NCI-H226 (cell line): Measurements from ENCODE around the gene TARS1.
"Not testable (repeated sequence)": the region's sequence is repeated elsewhere in the genome, so short reads cannot be mapped to it uniquely, and the experiment has no call there.

Experiments used
- DNase-seq: peaks from one replicate; pipeline ENCODE4 v3.0.0-alpha.2; 2015

TARS1 gene

DNA sequence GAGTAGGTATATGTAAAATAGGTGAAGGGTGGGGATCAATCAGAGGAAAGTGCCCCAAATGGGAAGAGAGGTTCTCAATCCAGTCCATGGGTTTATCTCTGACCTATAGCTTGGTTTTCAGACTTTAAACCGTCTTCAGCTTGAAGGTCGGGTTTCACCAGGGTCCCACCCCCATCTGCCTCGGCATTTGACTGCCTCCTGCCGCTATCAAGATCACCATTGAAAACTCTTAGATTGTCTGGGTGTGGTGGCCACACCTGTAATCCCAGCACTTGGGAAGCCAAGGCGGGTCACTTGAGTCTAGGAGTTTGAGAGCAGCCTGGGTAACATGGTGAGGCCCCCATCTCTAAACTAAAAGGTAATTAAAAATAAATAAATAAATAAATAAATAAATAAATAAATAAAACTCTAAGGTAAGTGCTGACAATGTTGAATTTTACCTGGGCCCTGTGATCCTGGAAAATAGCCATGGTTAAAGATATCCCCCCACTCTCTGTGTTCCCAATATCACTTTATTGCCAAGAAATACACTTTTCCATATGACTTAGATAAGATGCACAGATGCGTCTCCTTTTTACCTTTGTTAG, 48.8 kb downstream of the TARS1 start:
- no peak for DNase-seq

DNA sequence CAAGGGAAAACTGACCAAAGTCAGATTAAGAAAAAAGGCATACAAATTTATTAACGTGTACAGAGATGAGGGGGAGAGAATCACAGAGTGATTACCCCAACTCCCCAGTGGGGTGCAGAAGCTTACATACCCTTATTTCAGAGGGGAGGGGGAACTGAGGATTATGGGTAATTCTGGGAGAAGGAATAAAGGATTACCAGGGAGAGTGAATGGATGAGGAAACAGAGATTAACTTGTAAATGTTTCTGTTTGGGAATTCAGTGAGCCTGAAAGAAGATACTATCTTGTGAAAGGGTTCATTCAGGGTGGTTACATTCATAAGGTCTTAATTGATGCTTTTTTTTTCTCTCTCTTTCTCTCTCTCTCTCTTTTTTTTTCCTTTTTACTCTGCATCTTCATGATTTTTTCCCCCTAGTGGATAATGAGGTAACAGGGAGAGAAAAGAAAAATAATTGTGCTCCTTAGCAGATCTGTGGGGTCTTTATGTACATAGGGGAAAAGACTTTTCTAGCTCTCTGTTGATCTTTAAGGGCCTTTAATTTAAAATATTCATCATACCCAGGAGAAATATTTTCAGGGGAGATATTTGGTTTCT, 49.4 kb downstream of the TARS1 start:
- DNase-seq, result no peak

DNA sequence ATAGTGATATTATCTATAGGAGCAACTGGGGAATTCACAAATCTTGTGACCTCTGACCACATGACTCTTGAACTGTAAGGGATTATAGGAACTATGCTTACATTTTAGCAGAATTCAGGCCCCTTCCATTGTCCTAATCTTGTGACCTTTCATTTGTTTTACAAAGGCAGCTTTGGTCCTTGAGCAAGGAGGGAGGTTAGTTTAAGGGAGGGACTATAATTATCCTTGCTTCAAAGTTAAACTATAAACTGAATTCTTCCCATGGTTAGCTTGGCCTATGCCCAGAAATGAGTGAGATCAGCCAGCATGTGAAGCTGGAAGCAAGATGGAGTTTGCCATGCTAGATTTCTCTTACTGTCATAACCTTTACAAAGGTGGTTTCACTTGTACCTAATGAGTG, 51.2 kb downstream of the TARS1 start:
- no peak for DNase-seq

DNA sequence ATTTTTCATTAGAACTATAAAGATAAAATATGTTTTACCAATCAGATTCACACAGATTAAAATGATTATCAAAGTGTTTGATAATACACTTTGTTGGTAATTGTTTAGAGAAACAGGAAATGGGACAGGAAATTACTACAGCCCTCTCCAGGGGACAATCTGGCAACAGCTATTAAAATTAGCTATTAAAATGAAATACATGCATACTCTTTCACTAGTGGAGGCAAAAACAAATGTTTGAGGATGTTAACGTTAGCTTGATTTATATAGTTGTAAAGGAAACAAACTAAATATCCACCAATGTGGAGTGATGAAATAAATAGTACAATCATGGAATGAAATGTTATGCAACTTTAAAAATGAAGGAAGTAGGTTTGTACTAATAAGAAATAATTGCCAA, 53.7 kb downstream of the TARS1 start:
- no peak for DNase-seq

DNA sequence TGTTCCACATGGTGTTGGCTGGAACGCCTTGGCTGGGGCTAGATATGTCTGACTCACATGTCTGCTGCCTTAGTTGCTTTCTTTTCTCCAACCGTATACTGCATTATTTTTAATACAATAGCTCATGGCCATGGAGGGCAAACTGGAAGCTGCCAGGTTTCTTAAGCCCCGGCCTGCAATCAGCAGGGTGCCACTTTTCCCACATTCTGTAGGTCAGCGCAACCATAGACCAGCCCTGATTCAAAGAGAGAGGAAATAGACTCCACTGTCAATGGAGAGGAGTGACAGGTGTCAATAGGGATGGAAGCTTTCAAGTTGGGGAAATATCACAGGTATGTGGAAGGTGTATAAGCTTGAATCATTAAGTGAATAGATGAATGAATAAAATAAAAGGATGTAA, 60.5 kb downstream of the TARS1 start:
- no peak for DNase-seq

GRCh38 chr5:33501899-33502298, 61.1 kb downstream of the TARS1 start:
- DNase-seq, result no peak

DNA sequence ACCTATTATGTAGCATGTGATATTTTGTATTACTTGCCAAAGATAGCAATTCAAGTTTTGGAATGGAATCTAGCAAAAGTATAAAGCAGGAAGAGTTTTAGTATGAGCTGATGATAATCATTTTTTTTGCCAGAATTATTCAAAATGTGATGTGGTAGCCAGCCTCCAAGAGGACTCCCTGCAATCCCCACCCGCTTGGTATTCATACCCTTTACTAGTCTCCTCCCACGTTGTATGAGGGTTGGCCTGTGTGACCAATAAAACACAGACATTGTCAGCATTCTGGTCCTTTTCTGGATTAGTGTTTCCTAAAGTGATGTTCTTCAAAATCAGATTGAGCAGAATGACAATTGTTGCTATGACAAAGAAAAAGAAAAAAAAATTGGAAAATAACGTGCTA, 63.8 kb downstream of the TARS1 start:
- no peak for DNase-seq

DNA sequence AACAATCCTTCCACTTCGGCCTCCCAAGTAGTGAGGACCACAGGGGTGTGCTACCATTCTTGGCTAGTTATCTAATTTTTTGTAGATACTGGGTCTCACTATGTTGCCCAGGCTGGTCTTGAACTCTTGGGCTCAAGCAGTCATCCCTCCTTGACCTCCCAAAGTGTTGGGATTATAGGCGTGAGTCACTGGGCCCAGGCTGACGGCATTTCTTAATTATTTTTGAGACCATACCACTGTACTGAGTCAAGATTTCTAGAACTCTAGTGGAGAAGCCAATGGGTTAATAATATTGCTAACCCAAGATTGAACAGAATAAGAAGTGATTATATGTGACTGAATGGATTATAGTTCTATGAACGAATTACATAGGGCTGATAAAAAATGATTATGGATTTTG, 66.7 kb downstream of the TARS1 start:
- DNase-seq, result no peak

DNA sequence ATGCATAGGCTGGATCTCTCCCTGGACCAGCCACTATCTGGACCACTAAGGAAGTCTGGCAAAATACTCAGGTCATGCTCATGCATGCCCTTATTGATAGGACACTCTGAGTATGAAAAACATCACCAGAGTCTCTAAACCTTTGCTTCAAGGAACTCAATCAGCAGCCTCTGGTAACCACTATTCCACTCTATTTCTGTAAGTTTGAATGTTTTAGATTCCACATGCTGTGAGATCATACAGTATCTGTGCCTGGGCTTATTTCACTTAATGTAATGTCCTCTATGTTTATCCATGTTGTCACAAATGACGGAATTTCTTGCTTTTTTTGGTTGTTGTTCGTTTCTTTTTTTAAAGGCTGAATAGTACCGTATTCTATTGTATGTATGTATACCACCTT, 68.3 kb downstream of the TARS1 start:
- DNase-seq, result no peak

DNA sequence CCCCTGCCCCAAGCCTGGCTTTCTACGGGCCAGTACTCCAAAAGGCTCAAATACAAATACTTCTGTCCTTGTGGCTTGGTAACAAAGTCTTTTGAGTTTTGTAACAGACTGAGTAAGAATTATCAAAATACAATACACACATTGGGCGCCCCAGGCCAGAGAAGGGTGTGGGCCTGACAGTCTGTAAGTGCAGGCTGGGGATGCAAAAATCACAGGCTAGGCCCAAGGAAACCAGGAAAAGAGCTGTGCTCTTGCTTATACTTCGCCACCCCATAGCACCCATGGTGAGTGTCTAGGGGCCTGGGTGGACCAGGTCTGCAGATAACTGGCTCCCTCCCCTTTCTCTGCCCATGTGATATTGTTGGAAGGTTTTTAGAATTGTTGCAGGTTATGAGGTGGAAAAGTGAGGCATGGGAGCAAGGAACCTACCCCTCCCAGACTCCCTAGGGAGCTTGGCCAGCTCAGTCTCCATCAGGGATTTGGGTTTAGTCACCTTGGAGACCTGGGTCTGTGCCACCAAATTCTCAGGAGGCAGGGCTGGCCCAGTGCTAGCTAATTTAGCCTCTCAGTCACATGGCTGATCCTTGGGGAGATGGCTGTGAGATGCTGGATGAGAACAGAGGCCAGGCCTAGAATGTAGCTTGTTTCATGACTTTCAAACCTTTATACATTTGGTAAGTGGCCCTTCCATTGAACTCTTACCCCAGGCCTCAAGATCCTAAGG, 72.9 kb downstream of the TARS1 start:
- no peak for DNase-seq

DNA sequence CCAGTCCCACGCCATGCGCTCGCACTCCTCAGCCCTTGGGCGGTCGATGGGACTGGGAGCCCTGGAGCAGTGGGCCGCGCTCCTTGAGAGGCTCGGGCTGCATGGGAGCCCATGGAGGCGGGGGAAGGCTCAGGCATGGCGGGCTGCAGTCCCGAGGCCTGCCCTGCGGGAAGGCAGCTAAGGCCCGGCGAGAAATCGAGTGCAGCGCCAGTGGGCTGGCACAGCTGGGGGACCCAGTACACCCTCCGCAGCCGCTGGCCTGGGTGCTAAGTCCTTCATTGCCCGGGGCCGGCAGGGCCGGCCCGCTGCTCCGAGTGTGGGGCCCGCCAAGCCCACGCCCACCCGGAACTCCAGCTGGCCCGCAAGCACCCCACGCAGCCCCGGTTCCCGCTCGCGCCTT, 74.6 kb downstream of the TARS1 start:
- DNase-seq, result not testable (repeated sequence)

DNA sequence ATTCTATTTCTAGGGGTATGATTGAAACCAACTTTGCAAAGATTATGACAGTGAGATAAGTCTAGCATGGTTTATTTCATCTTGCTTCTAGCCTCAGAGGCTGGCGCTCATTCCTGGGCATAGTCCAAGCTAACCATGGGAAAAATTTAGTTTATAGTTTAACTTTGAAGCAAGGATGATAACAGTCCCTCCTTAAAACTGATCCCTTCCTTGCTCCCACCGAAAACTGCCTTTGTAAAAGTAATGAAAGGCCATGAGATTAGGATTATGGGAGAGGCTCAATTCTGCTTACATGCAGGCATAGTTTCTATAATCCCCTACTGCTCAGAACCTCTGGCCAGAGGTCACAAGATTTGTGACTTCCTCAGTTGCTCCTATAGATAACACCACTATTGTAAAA, 75.7 kb downstream of the TARS1 start:
- no peak for DNase-seq
